ENCODE data around the gene ALOX15B.
A peak's percentile ranks its signal among the peaks of the same experiment; 100 is the strongest.

Gene ALOX15B, protein sequence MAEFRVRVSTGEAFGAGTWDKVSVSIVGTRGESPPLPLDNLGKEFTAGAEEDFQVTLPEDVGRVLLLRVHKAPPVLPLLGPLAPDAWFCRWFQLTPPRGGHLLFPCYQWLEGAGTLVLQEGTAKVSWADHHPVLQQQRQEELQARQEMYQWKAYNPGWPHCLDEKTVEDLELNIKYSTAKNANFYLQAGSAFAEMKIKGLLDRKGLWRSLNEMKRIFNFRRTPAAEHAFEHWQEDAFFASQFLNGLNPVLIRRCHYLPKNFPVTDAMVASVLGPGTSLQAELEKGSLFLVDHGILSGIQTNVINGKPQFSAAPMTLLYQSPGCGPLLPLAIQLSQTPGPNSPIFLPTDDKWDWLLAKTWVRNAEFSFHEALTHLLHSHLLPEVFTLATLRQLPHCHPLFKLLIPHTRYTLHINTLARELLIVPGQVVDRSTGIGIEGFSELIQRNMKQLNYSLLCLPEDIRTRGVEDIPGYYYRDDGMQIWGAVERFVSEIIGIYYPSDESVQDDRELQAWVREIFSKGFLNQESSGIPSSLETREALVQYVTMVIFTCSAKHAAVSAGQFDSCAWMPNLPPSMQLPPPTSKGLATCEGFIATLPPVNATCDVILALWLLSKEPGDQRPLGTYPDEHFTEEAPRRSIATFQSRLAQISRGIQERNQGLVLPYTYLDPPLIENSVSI

GRCh38 chr17:8038954-8039610 lies at the start of gene ALOX15B:
TSS of gene ALOX15B (plus strand) at chr17:8039059. CDS start at chr17:8039156, 97 bp downstream.
- no peak for DNase-seq (ENCODE audit: low read depth in 3 of 3)

- peak; percentile 88 to 98 (median 92) for DNase-seq (ENCODE audit: low read depth in 3 of 3)
These were observed 48.8 kb upstream of the ALOX15B start for GRCh38 chr17:7989781-7990655.

DNA sequence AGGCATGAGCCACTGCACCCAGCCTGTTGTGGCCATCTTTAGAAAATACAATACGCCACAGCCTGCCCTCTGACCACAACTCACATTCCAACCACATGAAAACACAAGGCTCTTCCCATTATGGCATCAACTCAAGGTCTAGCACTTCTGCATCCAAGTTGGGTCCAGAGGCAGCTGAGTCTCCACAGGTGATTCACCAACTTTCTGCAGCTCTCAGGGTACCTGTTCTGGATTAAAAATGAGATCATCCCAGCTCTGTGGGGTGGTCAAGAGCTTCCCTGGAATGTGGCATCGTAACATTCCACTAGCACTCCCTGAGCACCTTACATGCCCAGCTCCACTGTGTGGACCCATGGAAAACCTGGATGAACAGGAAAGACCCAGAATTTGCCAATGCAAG lies 46.3 kb upstream of the ALOX15B start:
- no peak for DNase-seq (ENCODE audit: low read depth in 3 of 3)

- no peak for DNase-seq (ENCODE audit: low read depth in 3 of 3)
These were observed 45.9 kb upstream of the ALOX15B start for GRCh38 chr17:7992924-7993323.

DNA sequence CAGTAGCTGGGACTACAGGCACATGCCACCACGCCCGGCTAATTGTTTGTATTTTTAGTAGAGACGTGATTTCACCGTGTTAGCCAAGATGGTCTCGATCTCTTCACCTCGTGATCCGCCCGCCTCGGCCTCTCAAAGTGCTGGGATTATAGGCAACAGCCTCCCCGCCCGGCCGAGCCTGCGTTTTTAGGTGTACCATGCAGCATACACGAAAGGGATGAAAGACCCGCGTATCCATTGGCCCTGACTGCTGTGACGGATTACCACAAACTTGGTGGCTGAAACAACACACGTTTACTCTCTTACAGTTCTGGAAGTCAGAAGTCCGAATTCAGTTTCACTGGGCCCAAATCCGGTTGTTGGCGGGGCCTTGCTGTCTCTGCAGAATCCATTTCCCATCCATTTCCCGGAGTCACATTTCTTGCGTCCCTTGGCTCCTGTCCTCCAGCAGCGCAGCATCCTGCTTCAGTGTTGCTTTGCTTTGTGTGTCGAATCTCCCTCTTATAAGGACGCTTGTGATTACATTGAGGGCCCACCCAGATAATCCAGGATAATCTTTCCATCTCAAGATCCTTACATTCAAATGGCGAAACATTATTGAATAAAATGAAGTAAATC lies 44.8 kb upstream of the ALOX15B start:
- no peak for DNase-seq (ENCODE audit: low read depth in 3 of 3)

GRCh38 chr17:7995724-7996123 lies 43.1 kb upstream of the ALOX15B start:
- DNase-seq (ENCODE audit: low read depth in 3 of 3) = no peak

- no peak for DNase-seq (ENCODE audit: low read depth in 3 of 3)
These were observed 41.7 kb upstream of the ALOX15B start for GRCh38 chr17:7997186-7997585.

GRCh38 chr17:8001976-8002720 lies 36.7 kb upstream of the ALOX15B start, which contains the start of gene GUCY2D:
TSS of gene GUCY2D (plus strand) at chr17:8002615. CDS start at chr17:8003048, 433 bp downstream.
- DNase-seq (ENCODE audit: low read depth in 3 of 3) = no peak

GRCh38 chr17:8002721-8003593 lies 35.9 kb upstream of the ALOX15B start:
- DNase-seq (ENCODE audit: low read depth in 3 of 3) = no peak

DNA sequence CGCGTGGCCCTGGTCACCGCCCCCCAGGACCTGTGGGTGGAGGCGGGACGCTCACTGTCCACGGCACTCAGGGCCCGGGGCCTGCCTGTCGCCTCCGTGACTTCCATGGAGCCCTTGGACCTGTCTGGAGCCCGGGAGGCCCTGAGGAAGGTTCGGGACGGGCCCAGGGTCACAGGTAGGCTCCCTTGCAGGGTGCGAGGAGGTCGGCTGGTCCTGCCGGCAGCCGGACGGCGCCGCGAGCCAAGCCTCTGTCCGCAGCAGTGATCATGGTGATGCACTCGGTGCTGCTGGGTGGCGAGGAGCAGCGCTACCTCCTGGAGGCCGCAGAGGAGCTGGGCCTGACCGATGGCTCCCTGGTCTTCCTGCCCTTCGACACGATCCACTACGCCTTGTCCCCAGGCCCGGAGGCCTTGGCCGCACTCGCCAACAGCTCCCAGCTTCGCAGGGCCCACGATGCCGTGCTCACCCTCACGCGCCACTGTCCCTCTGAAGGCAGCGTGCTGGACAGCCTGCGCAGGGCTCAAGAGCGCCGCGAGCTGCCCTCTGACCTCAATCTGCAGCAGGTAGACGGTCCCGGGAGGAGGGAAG lies 35.2 kb upstream of the ALOX15B start:
- DNase-seq (ENCODE audit: low read depth in 3 of 3) = no peak

- DNase-seq (ENCODE audit: low read depth in 3 of 3) = no peak
These were observed 34.0 kb upstream of the ALOX15B start for GRCh38 chr17:8004899-8005298.

GRCh38 chr17:8005357-8005756 lies 33.5 kb upstream of the ALOX15B start:
- DNase-seq (ENCODE audit: low read depth in 3 of 3) = no peak

GRCh38 chr17:8005967-8006730 lies 32.7 kb upstream of the ALOX15B start:
- no peak for DNase-seq (ENCODE audit: low read depth in 3 of 3)

DNA sequence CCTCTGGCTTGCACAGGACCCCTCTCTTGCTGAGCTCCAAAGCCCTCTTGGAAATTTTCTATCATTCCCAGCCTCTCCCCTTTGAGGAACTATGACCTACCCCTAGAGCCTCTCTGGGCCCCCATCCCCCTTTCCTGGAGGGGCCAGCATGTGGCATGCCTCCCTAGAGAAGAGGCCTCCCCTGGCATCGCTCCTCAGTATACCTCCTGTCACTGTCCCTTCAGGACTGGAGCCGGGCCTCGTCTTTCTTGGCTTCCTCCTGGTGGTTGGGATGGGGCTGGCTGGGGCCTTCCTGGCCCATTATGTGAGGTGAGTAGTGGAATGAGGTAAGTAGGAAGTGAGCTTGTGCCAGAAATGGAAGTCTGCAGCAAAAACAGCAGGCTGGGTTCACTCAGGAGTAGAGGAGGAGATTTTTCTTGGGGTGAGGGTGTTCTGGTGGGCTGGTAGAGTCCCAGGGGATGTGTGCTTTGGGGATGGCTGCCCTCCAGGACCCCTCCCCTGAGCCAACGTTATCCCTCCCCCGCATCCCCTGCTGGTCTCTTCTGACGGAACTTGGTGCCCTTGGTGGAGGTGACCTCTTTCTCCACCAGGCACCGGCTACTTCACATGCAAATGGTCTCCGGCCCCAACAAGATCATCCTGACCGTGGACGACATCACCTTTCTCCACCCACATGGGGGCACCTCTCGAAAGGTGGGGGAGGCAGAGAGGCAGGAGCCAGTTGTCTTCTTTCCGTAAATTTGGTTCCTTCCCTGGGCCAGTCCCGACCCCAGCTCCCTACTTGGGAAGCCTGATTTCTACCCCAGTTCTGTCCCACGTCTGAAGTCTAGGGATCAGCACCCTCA lies 31.8 kb upstream of the ALOX15B start:
- DNase-seq (ENCODE audit: low read depth in 3 of 3) = no peak

DNA sequence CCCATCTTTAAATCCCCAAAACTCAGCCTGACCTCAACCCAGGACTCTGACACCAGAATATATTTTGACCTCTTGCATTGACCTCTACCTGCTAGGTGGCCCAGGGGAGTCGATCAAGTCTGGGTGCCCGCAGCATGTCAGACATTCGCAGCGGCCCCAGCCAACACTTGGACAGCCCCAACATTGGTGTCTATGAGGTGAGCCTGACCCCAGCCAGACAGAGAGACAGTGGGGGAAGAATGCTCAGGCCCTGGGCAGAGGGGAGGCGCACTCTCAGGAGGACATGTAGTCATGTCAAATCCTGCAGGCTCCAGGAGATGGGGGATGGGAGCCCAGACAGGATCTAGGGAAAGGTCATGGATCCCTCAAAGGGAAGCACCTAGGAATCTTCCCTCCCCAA lies 31.0 kb upstream of the ALOX15B start:
- DNase-seq (ENCODE audit: low read depth in 3 of 3) = no peak

- no peak for DNase-seq (ENCODE audit: low read depth in 3 of 3)
These were observed 26.7 kb upstream of the ALOX15B start for GRCh38 chr17:8012045-8012580.
